Measurements from ENCODE around the gene HECTD3.

GRCh38 chr1:44970317-44970716 is 40.8 kb downstream of the HECTD3 start:
- TF ChIP-seq JUND (IDR thresholded peaks at IDR 0.05) (no peak), REST (IDR thresholded peaks at IDR 0.05) (no peak), RAD21 (IDR thresholded peaks at IDR 0.05) (no peak), SP1 (IDR thresholded peaks at IDR 0.05) (no peak), CTCF (IDR thresholded peaks at IDR 0.05; ENCODE audit: low read depth, low read length, missing input control) (no peak)

All from liver (tissue), 3 donors.